ENCODE data around the gene NRP2. TPM values are rescaled to one million over a fixed set of nuclear protein-coding genes. Genes with fewer than 3 reads are reported as not detected.
A peak's percentile ranks its signal among the peaks of the same experiment; 100 is the strongest.

NRP2 gene
- total and polyA plus RNA-seq, 2 of the 13 experiments (the other 11 are each of a cell fraction or from before 2014, with no cell fraction given): 0.65 to 1.4 TPM

DNA sequence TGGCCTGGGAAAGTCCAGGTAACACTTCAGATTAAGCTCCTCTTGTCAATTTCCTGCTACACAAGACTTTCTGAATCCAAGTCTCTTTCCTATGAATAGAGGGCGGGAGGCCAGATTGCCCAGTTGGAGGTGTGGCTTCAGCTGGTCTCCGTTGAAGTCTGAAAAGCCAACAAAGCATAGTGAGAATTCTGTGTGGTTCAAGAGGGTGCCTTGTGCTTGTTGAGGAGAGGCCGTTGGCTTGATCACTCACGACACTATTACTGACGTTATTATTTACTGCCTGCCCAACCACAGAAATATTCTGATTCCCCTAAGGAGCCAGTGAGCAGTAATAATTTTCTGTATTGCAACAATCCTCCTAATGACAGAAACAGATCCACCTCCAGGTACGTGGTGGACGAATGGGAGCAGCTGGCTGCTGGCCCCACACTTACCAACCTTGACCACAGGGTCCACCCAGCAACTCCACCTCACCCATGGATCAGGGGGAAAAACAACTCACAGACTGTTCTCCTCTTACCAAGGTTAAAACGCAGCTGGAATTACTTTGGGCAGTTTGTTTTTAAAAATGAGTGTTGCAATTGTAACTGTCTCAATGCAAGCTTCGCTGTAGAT is 21.9 kb downstream of the NRP2 start (continued):
- TF ChIP-seq, protein P1, sequence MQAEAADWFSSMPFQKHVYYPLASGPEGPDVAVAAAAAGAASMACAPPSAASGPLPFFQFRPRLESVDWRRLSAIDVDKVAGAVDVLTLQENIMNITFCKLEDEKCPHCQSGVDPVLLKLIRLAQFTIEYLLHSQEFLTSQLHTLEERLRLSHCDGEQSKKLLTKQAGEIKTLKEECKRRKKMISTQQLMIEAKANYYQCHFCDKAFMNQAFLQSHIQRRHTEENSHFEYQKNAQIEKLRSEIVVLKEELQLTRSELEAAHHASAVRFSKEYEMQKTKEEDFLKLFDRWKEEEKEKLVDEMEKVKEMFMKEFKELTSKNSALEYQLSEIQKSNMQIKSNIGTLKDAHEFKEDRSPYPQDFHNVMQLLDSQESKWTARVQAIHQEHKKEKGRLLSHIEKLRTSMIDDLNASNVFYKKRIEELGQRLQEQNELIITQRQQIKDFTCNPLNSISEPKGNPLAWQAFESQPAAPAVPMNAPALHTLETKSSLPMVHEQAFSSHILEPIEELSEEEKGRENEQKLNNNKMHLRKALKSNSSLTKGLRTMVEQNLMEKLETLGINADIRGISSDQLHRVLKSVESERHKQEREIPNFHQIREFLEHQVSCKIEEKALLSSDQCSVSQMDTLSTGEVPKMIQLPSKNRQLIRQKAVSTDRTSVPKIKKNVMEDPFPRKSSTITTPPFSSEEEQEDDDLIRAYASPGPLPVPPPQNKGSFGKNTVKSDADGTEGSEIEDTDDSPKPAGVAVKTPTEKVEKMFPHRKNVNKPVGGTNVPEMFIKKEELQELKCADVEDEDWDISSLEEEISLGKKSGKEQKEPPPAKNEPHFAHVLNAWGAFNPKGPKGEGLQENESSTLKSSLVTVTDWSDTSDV (CRISPR knock-in tag; IDR thresholded peaks at IDR 0.05): no peak
- TF ChIP-seq NFE2 (CRISPR knock-in tag; IDR thresholded peaks at IDR 0.05) (no peak), ZNF772 (CRISPR knock-in tag; IDR thresholded peaks at IDR 0.05) (0 out of 2 replicates have a peak, but pooled peaks have one; percentile 14), RNF2 (conservative IDR thresholded peaks at IDR 0.05; ENCODE audit: low read depth) (0 out of 2 replicates have a peak, but pooled peaks have one; percentile 44), ZNF234 (CRISPR knock-in tag; conservative IDR thresholded peaks at IDR 0.05) (no peak), TARDBP (CRISPR knock-in tag; IDR thresholded peaks at IDR 0.05) (peak; percentile 44; the same call in 1 of the 2 replicates), RXRA (CRISPR knock-in tag; IDR thresholded peaks at IDR 0.05) (no peak), NPAS2 (CRISPR knock-in tag; IDR thresholded peaks at IDR 0.05; ENCODE audit: borderline replicate concordance) (no peak), SAP130 (CRISPR knock-in tag; IDR thresholded peaks at IDR 0.05; ENCODE audit: low read depth) (peak; percentile 38; the same call in 1 of the 2 replicates), ETV5 (CRISPR knock-in tag; IDR thresholded peaks at IDR 0.05; ENCODE audit: borderline replicate concordance) (no peak), RAD21 (CRISPR knock-in tag; IDR thresholded peaks at IDR 0.05) (no peak)
- TF ChIP-seq, protein P2, sequence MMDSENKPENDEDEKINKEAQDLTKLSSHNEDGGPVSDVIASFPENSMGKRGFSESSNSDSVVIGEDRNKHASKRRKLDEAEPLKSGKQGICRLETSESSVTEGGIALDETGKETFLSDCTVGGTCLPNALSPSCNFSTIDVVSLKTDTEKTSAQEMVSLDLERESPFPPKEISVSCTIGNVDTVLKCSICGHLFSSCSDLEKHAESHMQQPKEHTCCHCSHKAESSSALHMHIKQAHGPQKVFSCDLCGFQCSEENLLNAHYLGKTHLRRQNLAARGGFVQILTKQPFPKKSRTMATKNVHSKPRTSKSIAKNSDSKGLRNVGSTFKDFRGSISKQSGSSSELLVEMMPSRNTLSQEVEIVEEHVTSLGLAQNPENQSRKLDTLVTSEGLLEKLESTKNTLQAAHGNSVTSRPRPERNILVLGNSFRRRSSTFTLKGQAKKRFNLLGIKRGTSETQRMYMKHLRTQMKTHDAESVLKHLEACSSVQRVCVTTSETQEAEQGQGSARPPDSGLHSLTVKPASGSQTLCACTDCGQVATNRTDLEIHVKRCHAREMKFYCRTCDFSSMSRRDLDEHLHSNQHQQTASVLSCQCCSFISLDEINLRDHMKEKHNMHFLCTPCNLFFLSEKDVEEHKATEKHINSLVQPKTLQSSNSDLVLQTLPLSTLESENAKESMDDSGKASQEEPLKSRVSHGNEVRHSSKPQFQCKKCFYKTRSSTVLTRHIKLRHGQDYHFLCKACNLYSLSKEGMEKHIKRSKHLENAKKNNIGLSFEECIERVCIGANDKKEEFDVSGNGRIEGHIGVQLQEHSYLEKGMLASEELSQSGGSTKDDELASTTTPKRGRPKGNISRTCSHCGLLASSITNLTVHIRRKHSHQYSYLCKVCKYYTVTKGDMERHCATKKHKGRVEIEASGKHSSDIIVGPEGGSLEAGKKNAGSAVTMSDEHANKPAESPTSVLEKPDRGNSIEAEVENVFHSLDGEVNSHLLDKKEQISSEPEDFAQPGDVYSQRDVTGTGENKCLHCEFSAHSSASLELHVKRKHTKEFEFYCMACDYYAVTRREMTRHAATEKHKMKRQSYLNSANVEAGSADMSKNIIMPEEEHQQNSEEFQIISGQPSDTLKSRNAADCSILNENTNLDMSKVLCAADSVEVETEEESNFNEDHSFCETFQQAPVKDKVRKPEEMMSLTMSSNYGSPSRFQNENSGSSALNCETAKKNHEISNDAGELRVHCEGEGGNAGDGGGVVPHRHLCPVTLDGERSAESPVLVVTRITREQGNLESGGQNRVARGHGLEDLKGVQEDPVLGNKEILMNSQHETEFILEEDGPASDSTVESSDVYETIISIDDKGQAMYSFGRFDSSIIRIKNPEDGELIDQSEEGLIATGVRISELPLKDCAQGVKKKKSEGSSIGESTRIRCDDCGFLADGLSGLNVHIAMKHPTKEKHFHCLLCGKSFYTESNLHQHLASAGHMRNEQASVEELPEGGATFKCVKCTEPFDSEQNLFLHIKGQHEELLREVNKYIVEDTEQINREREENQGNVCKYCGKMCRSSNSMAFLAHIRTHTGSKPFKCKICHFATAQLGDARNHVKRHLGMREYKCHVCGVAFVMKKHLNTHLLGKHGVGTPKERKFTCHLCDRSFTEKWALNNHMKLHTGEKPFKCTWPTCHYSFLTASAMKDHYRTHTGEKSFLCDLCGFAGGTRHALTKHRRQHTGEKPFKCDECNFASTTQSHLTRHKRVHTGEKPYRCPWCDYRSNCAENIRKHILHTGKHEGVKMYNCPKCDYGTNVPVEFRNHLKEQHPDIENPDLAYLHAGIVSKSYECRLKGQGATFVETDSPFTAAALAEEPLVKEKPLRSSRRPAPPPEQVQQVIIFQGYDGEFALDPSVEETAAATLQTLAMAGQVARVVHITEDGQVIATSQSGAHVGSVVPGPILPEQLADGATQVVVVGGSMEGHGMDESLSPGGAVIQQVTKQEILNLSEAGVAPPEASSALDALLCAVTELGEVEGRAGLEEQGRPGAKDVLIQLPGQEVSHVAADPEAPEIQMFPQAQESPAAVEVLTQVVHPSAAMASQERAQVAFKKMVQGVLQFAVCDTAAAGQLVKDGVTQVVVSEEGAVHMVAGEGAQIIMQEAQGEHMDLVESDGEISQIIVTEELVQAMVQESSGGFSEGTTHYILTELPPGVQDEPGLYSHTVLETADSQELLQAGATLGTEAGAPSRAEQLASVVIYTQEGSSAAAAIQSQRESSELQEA (CRISPR knock-in tag; IDR thresholded peaks at IDR 0.05; ENCODE audit: not compliant biosample characterization): no peak
- TF ChIP-seq, protein P3, sequence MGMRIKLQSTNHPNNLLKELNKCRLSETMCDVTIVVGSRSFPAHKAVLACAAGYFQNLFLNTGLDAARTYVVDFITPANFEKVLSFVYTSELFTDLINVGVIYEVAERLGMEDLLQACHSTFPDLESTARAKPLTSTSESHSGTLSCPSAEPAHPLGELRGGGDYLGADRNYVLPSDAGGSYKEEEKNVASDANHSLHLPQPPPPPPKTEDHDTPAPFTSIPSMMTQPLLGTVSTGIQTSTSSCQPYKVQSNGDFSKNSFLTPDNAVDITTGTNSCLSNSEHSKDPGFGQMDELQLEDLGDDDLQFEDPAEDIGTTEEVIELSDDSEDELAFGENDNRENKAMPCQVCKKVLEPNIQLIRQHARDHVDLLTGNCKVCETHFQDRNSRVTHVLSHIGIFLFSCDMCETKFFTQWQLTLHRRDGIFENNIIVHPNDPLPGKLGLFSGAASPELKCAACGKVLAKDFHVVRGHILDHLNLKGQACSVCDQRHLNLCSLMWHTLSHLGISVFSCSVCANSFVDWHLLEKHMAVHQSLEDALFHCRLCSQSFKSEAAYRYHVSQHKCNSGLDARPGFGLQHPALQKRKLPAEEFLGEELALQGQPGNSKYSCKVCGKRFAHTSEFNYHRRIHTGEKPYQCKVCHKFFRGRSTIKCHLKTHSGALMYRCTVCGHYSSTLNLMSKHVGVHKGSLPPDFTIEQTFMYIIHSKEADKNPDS (CRISPR knock-in tag; IDR thresholded peaks at IDR 0.05): no peak
- TF ChIP-seq, protein P4, sequence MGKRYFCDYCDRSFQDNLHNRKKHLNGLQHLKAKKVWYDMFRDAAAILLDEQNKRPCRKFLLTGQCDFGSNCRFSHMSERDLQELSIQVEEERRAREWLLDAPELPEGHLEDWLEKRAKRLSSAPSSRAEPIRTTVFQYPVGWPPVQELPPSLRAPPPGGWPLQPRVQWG (CRISPR knock-in tag; IDR thresholded peaks at IDR 0.05; ENCODE audit: borderline replicate concordance, low read depth): no peak
